Measurements from ENCODE around the gene RPS25. TPM values are rescaled to one million over a fixed set of nuclear protein-coding genes. Genes with fewer than 3 reads are reported as not detected.
"Not testable (repeated sequence)": the region's sequence is repeated elsewhere in the genome, so short reads cannot be mapped to it uniquely, and the experiment has no call there.

The RPS25 gene
- total RNA-seq, 1 experiment from 2014 or later = 1,083 TPM

- BruUV-seq (replicated peaks) = no TSS peak
- H3K27me3 ChIP-seq (ENCODE audit: control insufficient read depth, insufficient read depth, low read length) = no peaks in the 10 kb centered on the region
- H3K9me3 ChIP-seq (ENCODE audit: control insufficient read depth, insufficient read depth, low read depth, low read length) = no peaks in the 10 kb centered on the region
- TF ChIP-seq SIN3A (IDR thresholded peaks at IDR 0.05; ENCODE audit: borderline replicate concordance, insufficient read depth, low read depth, low read length) = no peak
- TF ChIP-seq, protein P1, sequence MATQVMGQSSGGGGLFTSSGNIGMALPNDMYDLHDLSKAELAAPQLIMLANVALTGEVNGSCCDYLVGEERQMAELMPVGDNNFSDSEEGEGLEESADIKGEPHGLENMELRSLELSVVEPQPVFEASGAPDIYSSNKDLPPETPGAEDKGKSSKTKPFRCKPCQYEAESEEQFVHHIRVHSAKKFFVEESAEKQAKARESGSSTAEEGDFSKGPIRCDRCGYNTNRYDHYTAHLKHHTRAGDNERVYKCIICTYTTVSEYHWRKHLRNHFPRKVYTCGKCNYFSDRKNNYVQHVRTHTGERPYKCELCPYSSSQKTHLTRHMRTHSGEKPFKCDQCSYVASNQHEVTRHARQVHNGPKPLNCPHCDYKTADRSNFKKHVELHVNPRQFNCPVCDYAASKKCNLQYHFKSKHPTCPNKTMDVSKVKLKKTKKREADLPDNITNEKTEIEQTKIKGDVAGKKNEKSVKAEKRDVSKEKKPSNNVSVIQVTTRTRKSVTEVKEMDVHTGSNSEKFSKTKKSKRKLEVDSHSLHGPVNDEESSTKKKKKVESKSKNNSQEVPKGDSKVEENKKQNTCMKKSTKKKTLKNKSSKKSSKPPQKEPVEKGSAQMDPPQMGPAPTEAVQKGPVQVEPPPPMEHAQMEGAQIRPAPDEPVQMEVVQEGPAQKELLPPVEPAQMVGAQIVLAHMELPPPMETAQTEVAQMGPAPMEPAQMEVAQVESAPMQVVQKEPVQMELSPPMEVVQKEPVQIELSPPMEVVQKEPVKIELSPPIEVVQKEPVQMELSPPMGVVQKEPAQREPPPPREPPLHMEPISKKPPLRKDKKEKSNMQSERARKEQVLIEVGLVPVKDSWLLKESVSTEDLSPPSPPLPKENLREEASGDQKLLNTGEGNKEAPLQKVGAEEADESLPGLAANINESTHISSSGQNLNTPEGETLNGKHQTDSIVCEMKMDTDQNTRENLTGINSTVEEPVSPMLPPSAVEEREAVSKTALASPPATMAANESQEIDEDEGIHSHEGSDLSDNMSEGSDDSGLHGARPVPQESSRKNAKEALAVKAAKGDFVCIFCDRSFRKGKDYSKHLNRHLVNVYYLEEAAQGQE (IDR thresholded peaks at IDR 0.05; ENCODE audit: insufficient read depth in 1 of 2, low read depth in 2 of 2, low read length in 1 of 2) = no peak
- TF ChIP-seq, protein P2, sequence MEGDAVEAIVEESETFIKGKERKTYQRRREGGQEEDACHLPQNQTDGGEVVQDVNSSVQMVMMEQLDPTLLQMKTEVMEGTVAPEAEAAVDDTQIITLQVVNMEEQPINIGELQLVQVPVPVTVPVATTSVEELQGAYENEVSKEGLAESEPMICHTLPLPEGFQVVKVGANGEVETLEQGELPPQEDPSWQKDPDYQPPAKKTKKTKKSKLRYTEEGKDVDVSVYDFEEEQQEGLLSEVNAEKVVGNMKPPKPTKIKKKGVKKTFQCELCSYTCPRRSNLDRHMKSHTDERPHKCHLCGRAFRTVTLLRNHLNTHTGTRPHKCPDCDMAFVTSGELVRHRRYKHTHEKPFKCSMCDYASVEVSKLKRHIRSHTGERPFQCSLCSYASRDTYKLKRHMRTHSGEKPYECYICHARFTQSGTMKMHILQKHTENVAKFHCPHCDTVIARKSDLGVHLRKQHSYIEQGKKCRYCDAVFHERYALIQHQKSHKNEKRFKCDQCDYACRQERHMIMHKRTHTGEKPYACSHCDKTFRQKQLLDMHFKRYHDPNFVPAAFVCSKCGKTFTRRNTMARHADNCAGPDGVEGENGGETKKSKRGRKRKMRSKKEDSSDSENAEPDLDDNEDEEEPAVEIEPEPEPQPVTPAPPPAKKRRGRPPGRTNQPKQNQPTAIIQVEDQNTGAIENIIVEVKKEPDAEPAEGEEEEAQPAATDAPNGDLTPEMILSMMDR (IDR thresholded peaks at IDR 0.05) = no peak
- no peak for TF ChIP-seq TCF7L2 (IDR thresholded peaks at IDR 0.05; ENCODE audit: low read depth, low read length)
- no peak for TF ChIP-seq POLR2AphosphoS5 (IDR thresholded peaks at IDR 0.05; ENCODE audit: low read depth, low read length)
- H3K4me1 ChIP-seq (ENCODE audit: control insufficient read depth, insufficient read depth, low read length) = no peaks in the 10 kb centered on the region
- DNase-seq (ENCODE audit: low read depth, low spot score) (no peak), ATAC-seq (no peak)
- H3K36me3 ChIP-seq (ENCODE audit: control insufficient read depth, insufficient read depth, low read length) = no peaks in the 10 kb centered on the region
- H3K4me3 ChIP-seq (ENCODE audit: low read depth in 2 of 2, low read length in 2 of 2) = no peak overlapping the region
- POLR2A ChIA-PET = no interaction called here
- in situ Hi-C loops (cut with HindIII; ENCODE audit: low pct_unique_long_range_greater_than_20kb, low sequenced_read_pairs) = no loop called here
- CTCF ChIA-PET = interaction anchor here (0.5 to 1.0 kb wide), 2 partner anchors 16 to 18 kb away, joined by 4 read pairs; partner anchors contain the start of gene UPK2
- no peak overlapping the region for H3K27ac ChIP-seq (ENCODE audit: low read length)
- intact Hi-C loops (cut with micrococcal nuclease; ENCODE audit: unreplicated experiment) = no loop called here
Measured at GRCh38 chr11:118973985-118974384, 44.2 kb downstream of the RPS25 start.

GRCh38 chr11:118971646-118972045 lies 46.5 kb downstream of the RPS25 start, which contains the start of gene FOXR1:
Gene FOXR1 (plus strand): TSS chr11:118971761. CDS start chr11:118971932, 171 bp downstream.
- CTCF ChIA-PET = interaction anchor here (0.7 kb wide), 1 partner anchor 311 kb away, joined by 4 read pairs; no protein-coding TSS in a partner anchor

GRCh38 chr11:118969508-118969907 lies 48.6 kb downstream of the RPS25 start:
- H3K9me3 ChIP-seq (ENCODE audit: control insufficient read depth, insufficient read depth, low read depth, low read length); ATAC-seq; DNase-seq (ENCODE audit: low read depth, low spot score); H3K27me3 ChIP-seq (ENCODE audit: control insufficient read depth, insufficient read depth, low read length); H3K36me3 ChIP-seq (ENCODE audit: control insufficient read depth, insufficient read depth, low read length); BruUV-seq (replicated peaks); H3K4me1 ChIP-seq (ENCODE audit: control insufficient read depth, insufficient read depth, low read length); POLR2A ChIA-PET; H3K4me3 ChIP-seq (ENCODE audit: low read depth in 2 of 2, low read length in 2 of 2); H3K27ac ChIP-seq (ENCODE audit: low read length); intact Hi-C loops (cut with micrococcal nuclease; ENCODE audit: unreplicated experiment); in situ Hi-C loops (cut with HindIII; ENCODE audit: low pct_unique_long_range_greater_than_20kb, low sequenced_read_pairs): not testable (repeated sequence)
- CTCF ChIA-PET = interaction anchor here (0.6 kb wide), 1 partner anchor 150 kb away, joined by 3 read pairs; no protein-coding TSS in a partner anchor

More at GRCh38 chr11:118971646-118972045, 46.5 kb downstream of the RPS25 start, which contains the start of gene FOXR1:
- intact Hi-C loops (cut with micrococcal nuclease; ENCODE audit: unreplicated experiment) = no loop called here
- no peaks in the 10 kb centered on the region for H3K9me3 ChIP-seq (ENCODE audit: control insufficient read depth, insufficient read depth, low read depth, low read length)
- TF ChIP-seq TCF7L2 (IDR thresholded peaks at IDR 0.05; ENCODE audit: low read depth, low read length) (no peak), POLR2AphosphoS5 (IDR thresholded peaks at IDR 0.05; ENCODE audit: low read depth, low read length) (no peak), SIN3A (IDR thresholded peaks at IDR 0.05; ENCODE audit: borderline replicate concordance, insufficient read depth, low read depth, low read length) (no peak)
- TF ChIP-seq, protein P1 (IDR thresholded peaks at IDR 0.05; ENCODE audit: insufficient read depth in 1 of 2, low read depth in 2 of 2, low read length in 1 of 2) = no peak
- TF ChIP-seq, protein P2 (IDR thresholded peaks at IDR 0.05) = no peak
- POLR2A ChIA-PET = interaction anchor here (0.6 kb wide), 1 partner anchor 124 kb away, joined by 8 read pairs; no protein-coding TSS in a partner anchor
- no peaks in the 10 kb centered on the region for H3K36me3 ChIP-seq (ENCODE audit: control insufficient read depth, insufficient read depth, low read length)
- H3K27me3 ChIP-seq (ENCODE audit: control insufficient read depth, insufficient read depth, low read length) = no peaks in the 10 kb centered on the region
- ATAC-seq = no peak
- H3K4me1 ChIP-seq (ENCODE audit: control insufficient read depth, insufficient read depth, low read length) = no peaks in the 10 kb centered on the region
- H3K4me3 ChIP-seq (ENCODE audit: low read depth in 2 of 2, low read length in 2 of 2) = no peak within 1 kb of the TSS
- no peak for DNase-seq (ENCODE audit: low read depth, low spot score)
- in situ Hi-C loops (cut with HindIII; ENCODE audit: low pct_unique_long_range_greater_than_20kb, low sequenced_read_pairs) = no loop called here
- no peak within 1 kb of the TSS for H3K27ac ChIP-seq (ENCODE audit: low read length)
- no TSS peak for BruUV-seq (replicated peaks)

Measured in Panc1 (cell line).